Trophoblast cell (in vitro differentiated cells and primary cell): ENCODE data around the gene KCNK3.

Experiments used
- DNase-seq, 2 donors: peaks; one replicate each; pipeline ENCODE4 v3.0.0-alpha.2; 2016
- H2AFZ ChIP-seq: 2 replicates; pipeline ENCODE4 v1.6.1; 2013; ENCODE audit warnings: low read length, moderate library complexity, mild to moderate bottlenecking; ENCODE audit not compliant: insufficient read depth, poor library complexity
- H2AK5ac ChIP-seq: 2 replicates; pipeline ENCODE4 v1.6.1; 2013; ENCODE audit warnings: mild to moderate bottlenecking, low read length
- H2BK120ac ChIP-seq: 2 replicates; pipeline ENCODE4 v1.6.1; 2013; ENCODE audit warnings: low read length, mild to moderate bottlenecking, moderate library complexity; ENCODE audit not compliant: insufficient read depth, poor library complexity
- H2BK12ac ChIP-seq: 2 replicates; pipeline ENCODE4 v1.6.1; 2013; ENCODE audit warnings: mild to moderate bottlenecking, low read length, moderate library complexity
- H2BK5ac ChIP-seq: 2 replicates; pipeline ENCODE4 v1.6.1; 2013; ENCODE audit warnings: low read length, low read depth, moderate library complexity, mild to moderate bottlenecking; ENCODE audit not compliant: poor library complexity
- H3K14ac ChIP-seq: 2 replicates; pipeline ENCODE4 v1.6.1; 2013; ENCODE audit warnings: mild to moderate bottlenecking, low read length
- H3K18ac ChIP-seq: 2 replicates; pipeline ENCODE4 v1.6.1; 2013; ENCODE audit warnings: mild to moderate bottlenecking, low read length
- H3K23ac ChIP-seq: 2 replicates; pipeline ENCODE4 v1.6.1; 2013; ENCODE audit warnings: low read length
- H3K27ac ChIP-seq: 2 replicates; pipeline ENCODE4 v1.5.1; 2013; ENCODE audit warnings: low read depth, mild to moderate bottlenecking, inconsistent platforms, low read length, moderate library complexity
- H3K27me3 ChIP-seq: 2 replicates; pipeline ENCODE4 v1.6.1; 2013; ENCODE audit warnings: inconsistent platforms, mild to moderate bottlenecking, low read length, moderate library complexity; ENCODE audit not compliant: insufficient read depth
- H3K36me3 ChIP-seq, 2 experiments: 1 replicate in 1 of 2; 2 replicates in 1 of 2; pipeline ENCODE4 v1.6.1; 2013; ENCODE audit warnings: low read length in 2 of 2, mild to moderate bottlenecking in 2 of 2, moderate library complexity in 1 of 2; ENCODE audit not compliant: insufficient read depth in 2 of 2, control insufficient read depth in 1 of 2
- H3K4ac ChIP-seq: 2 replicates; pipeline ENCODE4 v1.6.1; 2013; ENCODE audit warnings: low read depth, mild to moderate bottlenecking, low read length, moderate library complexity
- H3K4me1 ChIP-seq, 2 experiments: 1 replicate in 1 of 2; 2 replicates in 1 of 2; pipeline ENCODE4 v1.6.1; 2013; ENCODE audit warnings: low read length in 2 of 2, mild to moderate bottlenecking in 2 of 2, moderate library complexity in 1 of 2; ENCODE audit not compliant: insufficient read depth in 2 of 2, control insufficient read depth in 1 of 2
- H3K4me2 ChIP-seq: 2 replicates; pipeline ENCODE4 v1.6.1; 2013; ENCODE audit warnings: inconsistent platforms, mild to moderate bottlenecking, low read length, moderate library complexity
- H3K4me3 ChIP-seq: 2 replicates; pipeline ENCODE4 v1.5.1; 2013; ENCODE audit warnings: mild to moderate bottlenecking, low read depth, low read length, inconsistent platforms
- H3K79me1 ChIP-seq: one replicate; pipeline ENCODE4 v1.6.1; 2013; ENCODE audit warnings: low read length
- H3K79me2 ChIP-seq: 2 replicates; pipeline ENCODE4 v1.6.1; 2013; ENCODE audit warnings: low read length, mild to moderate bottlenecking; ENCODE audit not compliant: control insufficient read depth, insufficient read depth, poor library complexity
- H3K9ac ChIP-seq: 2 replicates; pipeline ENCODE4 v1.6.1; 2013; ENCODE audit warnings: mild to moderate bottlenecking, low read length
- H3K9me3 ChIP-seq: 2 replicates; pipeline ENCODE4 v1.6.1; 2013; ENCODE audit warnings: low read depth, mild to moderate bottlenecking, control low read depth, inconsistent platforms, low read length; ENCODE audit not compliant: insufficient read depth
- H4K12ac ChIP-seq: 2 replicates; pipeline ENCODE4 v1.6.1; 2013; ENCODE audit warnings: low read depth, mild to moderate bottlenecking, low read length, moderate library complexity
- H4K8ac ChIP-seq: 2 replicates; pipeline ENCODE4 v1.6.1; 2013; ENCODE audit warnings: low read depth, mild to moderate bottlenecking, low read length, moderate library complexity
- H4K91ac ChIP-seq: one replicate; pipeline ENCODE4 v1.6.1; 2013; ENCODE audit warnings: low read depth, mild to moderate bottlenecking, low read length, moderate library complexity
- WGBS: extraction: QIAGEN DNeasy Blood & Tissue Kit; methylation state at CpG from one replicate; pipeline ENCODE4 v1.1.7; 2013; ENCODE audit warnings: missing lambda C conversion rate; ENCODE audit not compliant: insufficient read length, insufficient coverage; ENCODE audit errors: extremely low coverage; 5-methylcytosine and 5-hydroxymethylcytosine counted together

KCNK3 gene

DNA sequence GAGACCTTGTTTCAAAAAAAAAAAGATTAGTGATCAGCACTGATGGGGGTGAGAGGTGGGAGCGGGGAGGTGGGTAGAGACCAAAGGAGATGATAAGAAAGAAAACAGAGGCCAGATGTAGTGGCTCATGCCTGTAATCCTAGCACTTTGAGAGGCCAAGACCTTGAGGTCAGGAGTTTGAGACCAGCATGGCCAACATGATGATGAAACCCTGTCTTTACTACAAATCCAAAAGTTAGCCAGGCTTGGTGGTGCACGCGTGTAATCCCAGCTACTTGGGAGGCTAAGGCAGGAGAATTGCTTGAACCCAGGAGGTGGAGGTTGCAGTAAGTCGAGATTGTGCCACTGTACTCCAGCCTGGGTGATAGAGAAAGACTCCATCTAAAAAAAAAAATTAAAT lies 62.0 kb downstream of the KCNK3 start:
- Histone ChIP-seq H3K4me2 (no peak overlapping the region), H2BK120ac (no peak overlapping the region), H3K9me3 (peaks cover 2% of the 10 kb centered on the region), H3K27me3 (no peaks in the 10 kb centered on the region), H3K14ac (no peak overlapping the region), H4K12ac (no peak overlapping the region), H3K36me3 (no peaks in the 10 kb centered on the region), H2AFZ (no peak overlapping the region), H3K4ac (no peak overlapping the region), H2AK5ac (no peak overlapping the region), H3K4me1 (peaks cover 11 to 19% of the 10 kb centered on the region in 2 experiments), H3K27ac (no peak overlapping the region), H3K4me3 (no peak overlapping the region), H2BK12ac (no peak overlapping the region), H3K9ac (no peak overlapping the region), H4K91ac (no peak overlapping the region), H3K79me2 (peaks cover 4% of the 10 kb centered on the region), H2BK5ac (no peak overlapping the region), H3K18ac (no peak overlapping the region), H3K23ac (no peak overlapping the region), H3K79me1 (peaks cover 11% of the 10 kb centered on the region), H4K8ac (no peak overlapping the region)
- DNase-seq: peak; percentile 51 to 70
- no CpG with 5 or more reads among the region's 4 CpGs for WGBS

GRCh38 chr2:26754972-26755670 lies 62.6 kb downstream of the KCNK3 start:
- H3K9me3 ChIP-seq: peaks cover 2% of the 10 kb centered on the region
- H3K14ac ChIP-seq: no peak overlapping the region
- no peaks in the 10 kb centered on the region for H3K36me3 ChIP-seq
- H3K27me3 ChIP-seq: no peaks in the 10 kb centered on the region
- peak overlapping the region; percentile 61 for H2BK12ac ChIP-seq
- H3K79me2 ChIP-seq: peaks cover 4% of the 10 kb centered on the region
- peaks cover 9 to 17% of the 10 kb centered on the region in 2 experiments for H3K4me1 ChIP-seq
- H4K8ac ChIP-seq: no peak overlapping the region
- WGBS: no CpG with 5 or more reads among the region's 4 CpGs
- no peak overlapping the region for H2AFZ ChIP-seq
- no peak overlapping the region for H2BK120ac ChIP-seq
- no peak overlapping the region for H3K9ac ChIP-seq
- no peak overlapping the region for H4K12ac ChIP-seq
- peak; percentile 66 to 85 for DNase-seq
- H2AK5ac ChIP-seq: peak overlapping the region; percentile 55
- no peak overlapping the region for H3K18ac ChIP-seq
- H3K4me3 ChIP-seq: no peak overlapping the region
- no peak overlapping the region for H3K4me2 ChIP-seq
- no peak overlapping the region for H3K4ac ChIP-seq
- H4K91ac ChIP-seq: peak overlapping the region; percentile 11
- H3K79me1 ChIP-seq: peaks cover 11% of the 10 kb centered on the region
- H3K23ac ChIP-seq: no peak overlapping the region
- H2BK5ac ChIP-seq: peak overlapping the region; percentile 19
- no peak overlapping the region for H3K27ac ChIP-seq

DNA sequence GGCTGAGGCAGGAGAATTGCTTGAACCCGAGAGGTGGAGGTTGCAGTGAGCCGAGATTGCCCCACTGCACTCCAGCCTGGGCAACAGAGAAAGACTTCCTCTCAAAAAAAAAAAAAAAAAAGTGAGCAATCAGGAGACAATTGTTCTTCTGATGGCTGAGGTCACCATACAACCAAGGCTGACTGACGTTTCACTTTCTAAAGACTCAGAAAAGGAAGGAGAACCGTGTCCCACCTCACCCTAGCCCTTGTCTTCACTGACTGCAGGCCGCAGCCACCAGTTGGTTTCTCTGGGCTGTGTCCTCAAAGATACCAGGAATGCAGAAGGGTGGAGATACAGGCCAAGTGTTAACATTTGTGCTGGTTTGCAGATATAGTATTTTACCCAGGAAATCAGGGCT lies 63.8 kb downstream of the KCNK3 start:
- peak in 1 of 2 donors; percentile 21 for DNase-seq
- Histone ChIP-seq H3K27me3 (no peaks in the 10 kb centered on the region), H3K4ac (no peak overlapping the region), H3K18ac (no peak overlapping the region), H3K27ac (no peak overlapping the region), H3K14ac (no peak overlapping the region), H2BK120ac (no peak overlapping the region), H2AFZ (no peak overlapping the region), H4K91ac (no peak overlapping the region), H2BK5ac (no peak overlapping the region), H2BK12ac (no peak overlapping the region), H3K4me1 (peaks cover 9 to 21% of the 10 kb centered on the region in 2 experiments), H3K36me3 (no peaks in the 10 kb centered on the region), H3K23ac (no peak overlapping the region), H4K8ac (no peak overlapping the region), H3K4me2 (no peak overlapping the region), H3K9ac (no peak overlapping the region), H3K9me3 (peaks cover 1% of the 10 kb centered on the region), H2AK5ac (no peak overlapping the region), H3K4me3 (no peak overlapping the region), H3K79me1 (peaks cover 11% of the 10 kb centered on the region), H3K79me2 (peaks cover 4% of the 10 kb centered on the region), H4K12ac (no peak overlapping the region)
- WGBS: no CpG with 5 or more reads among the region's 5 CpGs

DNA sequence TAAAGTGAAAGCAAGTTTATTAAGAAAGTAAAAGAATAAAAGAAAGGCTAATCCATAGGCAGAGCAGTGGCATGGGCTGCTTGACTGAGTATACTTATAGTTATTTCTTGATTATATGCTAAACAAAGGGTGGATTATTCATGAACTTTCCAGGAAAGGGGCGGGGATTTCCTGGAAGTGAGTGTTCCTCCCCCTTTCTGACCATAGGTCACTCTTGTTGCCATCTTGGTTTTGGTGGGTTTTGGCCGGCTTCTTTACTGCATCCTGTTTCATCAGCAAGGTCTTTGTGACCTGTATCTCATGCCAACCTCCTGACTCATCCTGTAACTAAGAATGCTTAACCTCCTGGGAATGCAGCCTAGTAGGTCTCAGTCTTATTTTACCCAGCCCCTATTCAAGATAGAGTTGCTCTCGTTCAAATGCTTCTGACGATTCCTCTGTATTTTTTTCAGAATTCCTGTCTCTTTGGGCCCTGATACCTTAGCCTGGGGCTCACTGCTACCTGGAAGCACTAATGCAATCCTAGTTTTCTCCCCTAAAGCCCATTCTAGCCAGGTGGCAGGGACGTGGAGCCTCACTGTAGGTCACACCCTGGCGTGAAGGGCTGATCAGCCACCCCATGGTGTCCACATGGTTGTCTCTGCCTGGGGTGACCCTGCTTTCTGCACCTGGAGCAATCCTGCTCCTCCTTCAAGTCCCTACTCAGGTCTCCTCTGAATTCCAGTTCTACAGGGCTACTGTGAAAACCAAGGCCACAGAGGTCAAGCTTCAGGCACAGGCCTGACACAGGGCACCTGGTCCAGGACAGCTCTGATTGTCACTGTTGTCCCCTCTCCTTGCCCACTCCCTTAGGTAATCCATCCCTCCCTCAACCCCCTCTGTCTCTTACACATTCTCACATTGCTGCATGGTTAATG lies 65.6 kb downstream of the KCNK3 start:
- WGBS: no CpG with 5 or more reads among the region's 6 CpGs
- no peaks in the 10 kb centered on the region for H3K27me3 ChIP-seq
- peak overlapping the region; percentile 37 for H3K4ac ChIP-seq

More for the DNA sequence above, 65.6 kb downstream of the KCNK3 start:
- H3K27ac ChIP-seq: peak overlapping the region; percentile 94
- peak overlapping the region; percentile 70 for H2BK12ac ChIP-seq
- H2BK5ac ChIP-seq: peak overlapping the region; percentile 89
- H3K14ac ChIP-seq: peak overlapping the region; percentile 87
- DNase-seq: peak; percentile 94 to 97
- peak overlapping the region; percentile 73 for H4K8ac ChIP-seq
- H3K4me3 ChIP-seq: no peak overlapping the region
- peak overlapping the region; percentile 66 for H3K18ac ChIP-seq
- H3K4me2 ChIP-seq: peak overlapping the region; percentile 44
- peak overlapping the region; percentile 87 for H4K91ac ChIP-seq
- H3K36me3 ChIP-seq: no peaks in the 10 kb centered on the region
- peaks cover 4% of the 10 kb centered on the region for H3K79me2 ChIP-seq
- peaks cover 11% of the 10 kb centered on the region for H3K79me1 ChIP-seq
- H4K12ac ChIP-seq: peak overlapping the region; percentile 20
- peak overlapping the region; percentile 86 for H2BK120ac ChIP-seq
- H3K9ac ChIP-seq: peak overlapping the region; percentile 6
- peaks cover 9 to 21% of the 10 kb centered on the region in 2 experiments for H3K4me1 ChIP-seq
- H3K23ac ChIP-seq: no peak overlapping the region
- H3K9me3 ChIP-seq: no peaks in the 10 kb centered on the region
- peak overlapping the region; percentile 68 for H2AFZ ChIP-seq
- peak overlapping the region; percentile 5 for H2AK5ac ChIP-seq
